Activated T-helper 1 cell treated with anti-CD3 and anti-CD28 coated beads, Interleukin-12 subunit alpha, Interleukin-12 subunit beta, Interleukin-2, Interleukin-4 antibody, amounts not matched to agents 30 ng/mL and 10 ng/mL and 1 ng/mL, durations not matched to agents 14 hours and 24 hours and 36 hours (primary cell): ENCODE data around the gene ZNF678. TPM values are rescaled to one million over a fixed set of nuclear protein-coding genes. Genes with fewer than 3 reads are reported as not detected.
"Not testable (repeated sequence)": the region's sequence is repeated elsewhere in the genome, so short reads cannot be mapped to it uniquely, and the experiment has no call there.

Experiments
- DNase-seq: peaks from one replicate; pipeline ENCODE4 v3.0.0; 2021; ENCODE audit warnings: low spot score
- H3K27ac Mint-ChIP-seq: one replicate; pipeline ENCODE4 v1.8.0; 2021; ENCODE audit warnings: mild to moderate bottlenecking, mixed read lengths
- H3K27me3 Mint-ChIP-seq: one replicate; pipeline ENCODE4 v1.8.0; 2022; ENCODE audit warnings: mild to moderate bottlenecking, moderate library complexity, mixed read lengths; ENCODE audit not compliant: insufficient read depth
- H3K36me3 Mint-ChIP-seq: one replicate; pipeline ENCODE4 v1.8.0; 2021; ENCODE audit warnings: low read depth, mixed read lengths
- H3K4me1 Mint-ChIP-seq: one replicate; pipeline ENCODE4 v1.8.0; 2021; ENCODE audit warnings: low read depth, mixed read lengths
- H3K4me3 Mint-ChIP-seq: one replicate; pipeline ENCODE4 v1.8.0; 2021; ENCODE audit warnings: mild to moderate bottlenecking, moderate library complexity, mixed read lengths
- H3K9me3 Mint-ChIP-seq: one replicate; pipeline ENCODE4 v1.8.0; 2021; ENCODE audit warnings: mixed read lengths
- intact Hi-C: fragments of 100-400 bp; cut with micrococcal nuclease; formaldehyde crosslinking; loops from one replicate; pipeline ENCODE4 v1.15.1; 2024
- total RNA-seq: library from RNA; stranded (reverse); gene quantifications from 2 replicates; pipeline ENCODE4 v1.2.3, GENCODE V29; 2022

Gene ZNF678
- total RNA-seq, 1 donor from 2014 or later, result 5.0 TPM

- no peak for DNase-seq
- intact Hi-C loops, result no loop called here
- Mint-ChIP-seq H3K27ac (no peak overlapping the region), H3K9me3 (peaks cover 66% of the 10 kb centered on the region), H3K36me3 (no peaks in the 10 kb centered on the region), H3K4me1 (no peaks in the 10 kb centered on the region), H3K27me3 (no peaks in the 10 kb centered on the region), H3K4me3 (no peak overlapping the region)
These were observed 69.0 kb downstream of the ZNF678 start for GRCh38 chr1:227632325-227632724.

DNA sequence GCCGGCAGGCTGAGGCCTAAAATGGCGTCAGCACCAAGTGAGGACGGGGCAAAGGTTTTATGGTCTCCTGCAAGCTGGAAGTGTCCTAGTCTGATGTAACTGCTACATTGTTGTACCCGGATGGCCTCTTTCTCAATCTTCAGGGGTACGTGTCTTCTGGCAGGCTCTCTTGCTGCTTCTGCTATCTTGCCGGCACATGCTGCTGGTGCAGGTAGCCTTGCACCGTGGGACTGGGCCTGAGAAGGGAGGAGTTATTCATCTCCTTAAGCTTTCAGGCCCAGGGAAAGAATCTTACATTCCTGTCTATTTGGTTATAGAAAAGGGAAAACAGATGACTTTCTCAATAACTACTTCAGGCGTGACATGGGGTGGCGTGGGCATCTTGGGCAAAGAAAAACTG, 72.2 kb downstream of the ZNF678 start:
- Mint-ChIP-seq H3K9me3 (peaks cover 57% of the 10 kb centered on the region), H3K27me3 (no peaks in the 10 kb centered on the region), H3K4me1 (no peaks in the 10 kb centered on the region), H3K27ac (no peak overlapping the region), H3K4me3 (no peak overlapping the region), H3K36me3 (peaks cover 5% of the 10 kb centered on the region)
- intact Hi-C loops, result no loop called here
- DNase-seq, result no peak

DNA sequence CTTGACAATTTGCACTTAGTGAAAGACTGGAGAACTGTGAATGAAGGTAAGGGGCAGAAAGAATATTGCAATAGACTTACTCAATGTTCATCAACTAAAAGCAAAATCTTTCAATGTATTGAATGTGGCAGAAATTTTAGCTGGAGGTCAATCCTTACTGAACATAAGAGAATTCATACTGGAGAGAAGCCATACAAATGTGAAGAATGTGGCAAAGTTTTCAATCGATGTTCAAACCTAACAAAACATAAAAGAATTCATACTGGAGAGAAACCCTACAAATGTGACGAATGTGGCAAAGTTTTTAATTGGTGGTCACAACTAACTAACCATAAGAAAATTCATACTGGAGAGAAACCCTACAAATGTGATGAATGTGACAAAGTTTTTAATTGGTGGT, 91.1 kb downstream of the ZNF678 start:
- DNase-seq, result no peak
- H3K4me3 Mint-ChIP-seq, result no peak overlapping the region
- H3K4me1 Mint-ChIP-seq, result no peaks in the 10 kb centered on the region
- intact Hi-C loops, result no loop called here
- no peaks in the 10 kb centered on the region for H3K27me3 Mint-ChIP-seq
- no peak overlapping the region for H3K27ac Mint-ChIP-seq
- H3K9me3 Mint-ChIP-seq, result peaks cover 73% of the 10 kb centered on the region
- peaks cover 18% of the 10 kb centered on the region for H3K36me3 Mint-ChIP-seq

DNA sequence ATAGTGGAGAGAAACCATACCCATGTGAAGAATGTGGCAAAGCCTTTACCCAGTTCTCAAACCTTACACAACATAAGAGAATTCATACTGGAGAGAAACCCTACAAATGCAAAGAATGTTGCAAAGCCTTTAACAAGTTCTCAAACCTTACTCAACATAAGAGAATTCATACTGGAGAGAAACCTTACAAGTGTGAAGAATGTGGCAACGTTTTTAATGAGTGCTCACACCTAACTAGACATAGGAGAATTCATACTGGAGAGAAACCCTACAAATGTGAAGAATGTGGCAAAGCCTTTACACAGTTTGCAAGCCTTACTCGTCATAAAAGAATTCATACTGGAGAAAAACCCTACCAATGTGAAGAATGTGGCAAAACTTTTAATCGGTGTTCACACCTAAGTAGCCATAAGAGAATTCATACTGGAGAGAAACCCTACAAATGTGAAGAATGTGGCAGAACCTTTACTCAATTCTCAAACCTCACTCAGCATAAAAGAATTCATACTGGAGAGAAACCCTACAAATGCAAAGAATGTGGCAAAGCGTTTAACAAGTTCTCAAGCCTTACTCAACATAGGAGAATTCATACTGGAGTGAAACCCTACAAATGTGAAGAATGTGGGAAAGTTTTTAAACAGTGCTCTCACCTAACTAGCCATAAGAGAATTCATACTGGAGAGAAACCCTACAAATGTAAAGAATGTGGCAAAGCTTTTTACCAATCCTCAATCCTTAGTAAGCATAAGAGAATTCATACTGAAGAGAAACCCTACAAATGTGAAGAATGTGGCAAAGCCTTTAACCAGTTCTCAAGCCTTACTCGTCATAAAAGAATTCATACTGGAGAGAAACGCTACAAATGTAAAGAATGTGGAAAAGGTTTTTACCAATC, 91.7 kb downstream of the ZNF678 start:
- no peak for DNase-seq
- H3K27ac Mint-ChIP-seq, result no peak overlapping the region
- intact Hi-C loops, result no loop called here
- peaks cover 18% of the 10 kb centered on the region for H3K36me3 Mint-ChIP-seq
- H3K27me3 Mint-ChIP-seq, result no peaks in the 10 kb centered on the region
- no peaks in the 10 kb centered on the region for H3K4me1 Mint-ChIP-seq
- H3K4me3 Mint-ChIP-seq, result no peak overlapping the region
- H3K9me3 Mint-ChIP-seq, result peaks cover 72% of the 10 kb centered on the region

DNA sequence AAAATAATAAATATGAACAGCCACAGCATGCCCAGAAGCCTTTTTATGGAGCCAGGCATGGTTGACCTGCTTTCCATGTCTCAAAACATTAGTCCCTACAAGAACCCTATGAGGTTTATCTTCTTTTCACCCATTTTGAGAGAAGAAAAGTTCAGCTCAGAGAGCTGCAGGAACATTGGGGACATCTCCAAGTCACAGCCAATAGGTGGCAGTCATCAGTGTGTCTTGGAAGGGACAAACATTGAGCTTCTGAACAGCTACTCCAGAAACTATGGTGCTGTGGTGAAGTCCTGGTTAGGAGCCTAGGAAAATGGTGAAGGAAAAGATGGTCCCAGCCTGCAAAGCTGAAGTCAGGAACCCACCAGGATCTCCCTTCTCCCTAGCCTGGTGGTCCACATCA, 98.1 kb downstream of the ZNF678 start:
- Mint-ChIP-seq H3K27ac (no peak overlapping the region), H3K27me3 (no peaks in the 10 kb centered on the region), H3K36me3 (no peaks in the 10 kb centered on the region), H3K9me3 (peaks cover 78% of the 10 kb centered on the region), H3K4me3 (no peak overlapping the region), H3K4me1 (no peaks in the 10 kb centered on the region)
- intact Hi-C loops, result no loop called here
- no peak for DNase-seq

- Mint-ChIP-seq H3K36me3 (no peaks in the 10 kb centered on the region), H3K27me3 (no peaks in the 10 kb centered on the region), H3K9me3 (peaks cover 78% of the 10 kb centered on the region), H3K27ac (no peak overlapping the region), H3K4me1 (no peaks in the 10 kb centered on the region), H3K4me3 (no peak overlapping the region)
- DNase-seq, result no peak
- intact Hi-C loops, result no loop called here
These were observed 99.6 kb downstream of the ZNF678 start for GRCh38 chr1:227662933-227663332.

DNA sequence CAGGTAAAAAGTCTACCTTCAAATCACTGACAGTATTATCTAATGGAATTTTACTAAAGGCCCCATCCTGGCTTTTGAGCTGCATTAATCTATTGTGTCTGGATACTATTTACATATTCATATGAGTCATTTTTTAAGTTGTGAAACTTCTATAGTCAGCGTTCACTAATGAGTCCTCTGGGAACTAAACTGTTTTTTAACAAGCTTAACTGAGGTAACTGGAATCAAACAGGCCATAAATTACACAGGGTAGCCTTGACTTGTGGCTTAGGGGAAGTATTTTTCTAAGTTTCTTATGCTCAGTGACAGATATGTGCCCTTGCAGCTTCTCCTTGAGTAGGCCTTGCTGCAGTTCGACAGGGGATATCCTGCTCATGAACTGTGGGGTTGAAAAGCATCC, 102.9 kb downstream of the ZNF678 start:
- no peak overlapping the region for H3K27ac Mint-ChIP-seq
- intact Hi-C loops, result no loop called here

GRCh38 chr1:227673441-227673840, 110.1 kb downstream of the ZNF678 start:
- Mint-ChIP-seq H3K4me1 (no peaks in the 10 kb centered on the region), H3K4me3 (no peak overlapping the region), H3K9me3 (peaks cover 54% of the 10 kb centered on the region), H3K27ac (no peak overlapping the region), H3K27me3 (no peaks in the 10 kb centered on the region), H3K36me3 (no peaks in the 10 kb centered on the region)
- no peak for DNase-seq
- intact Hi-C loops, result no loop called here

More for the DNA sequence above, 102.9 kb downstream of the ZNF678 start:
- H3K9me3 Mint-ChIP-seq, result peaks cover 73% of the 10 kb centered on the region
- H3K4me1 Mint-ChIP-seq, result no peaks in the 10 kb centered on the region
- H3K36me3 Mint-ChIP-seq, result no peaks in the 10 kb centered on the region
- DNase-seq, result no peak
- no peaks in the 10 kb centered on the region for H3K27me3 Mint-ChIP-seq
- no peak overlapping the region for H3K4me3 Mint-ChIP-seq

- H3K27ac Mint-ChIP-seq, result no peak overlapping the region
- H3K27me3 Mint-ChIP-seq, result no peaks in the 10 kb centered on the region
- H3K9me3 Mint-ChIP-seq, result peaks cover 52% of the 10 kb centered on the region
- H3K36me3 Mint-ChIP-seq, result no peaks in the 10 kb centered on the region
- intact Hi-C loops, result no loop called here
- no peak overlapping the region for H3K4me3 Mint-ChIP-seq
- DNase-seq, result no peak
- no peaks in the 10 kb centered on the region for H3K4me1 Mint-ChIP-seq
These were observed 122.5 kb downstream of the ZNF678 start for GRCh38 chr1:227685807-227686206.

DNA sequence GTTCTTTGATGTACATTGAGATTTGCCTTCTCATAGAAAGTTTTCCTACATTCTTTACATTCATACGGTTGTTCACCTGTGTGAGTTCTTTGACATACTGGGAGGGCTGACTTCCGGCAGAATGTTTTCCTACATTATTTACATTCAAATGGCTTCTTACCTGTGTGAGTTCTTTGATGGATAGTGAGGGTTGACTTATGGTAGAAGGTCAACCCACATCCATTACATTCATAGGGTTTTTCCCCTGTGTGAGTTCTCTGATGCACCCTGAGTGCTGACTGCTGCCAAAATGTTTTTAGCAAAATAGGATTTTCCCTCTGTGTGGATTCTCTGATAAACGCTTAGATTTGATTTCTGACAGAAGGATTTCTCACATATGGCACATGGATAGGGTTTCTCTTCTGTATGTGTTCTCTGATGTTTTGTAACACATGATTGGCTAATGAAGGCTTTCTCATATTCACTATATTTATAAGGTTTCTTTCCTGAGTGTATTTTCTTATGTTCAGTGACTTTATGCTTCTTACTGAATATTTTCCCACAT, 134.0 kb downstream of the ZNF678 start:
- H3K4me1 Mint-ChIP-seq, result no peaks in the 10 kb centered on the region
- no peaks in the 10 kb centered on the region for H3K36me3 Mint-ChIP-seq
- intact Hi-C loops, result no loop called here
- H3K4me3 Mint-ChIP-seq, result no peak overlapping the region
- DNase-seq, result no peak
- no peak overlapping the region for H3K27ac Mint-ChIP-seq
- peaks cover 40% of the 10 kb centered on the region for H3K9me3 Mint-ChIP-seq
- no peaks in the 10 kb centered on the region for H3K27me3 Mint-ChIP-seq

GRCh38 chr1:227701631-227702030, 138.3 kb downstream of the ZNF678 start:
- H3K27me3 Mint-ChIP-seq, H3K4me1 Mint-ChIP-seq, H3K27ac Mint-ChIP-seq, intact Hi-C loops, H3K36me3 Mint-ChIP-seq, H3K4me3 Mint-ChIP-seq, DNase-seq: not testable (repeated sequence)
- peaks cover 52% of the 10 kb centered on the region for H3K9me3 Mint-ChIP-seq

DNA sequence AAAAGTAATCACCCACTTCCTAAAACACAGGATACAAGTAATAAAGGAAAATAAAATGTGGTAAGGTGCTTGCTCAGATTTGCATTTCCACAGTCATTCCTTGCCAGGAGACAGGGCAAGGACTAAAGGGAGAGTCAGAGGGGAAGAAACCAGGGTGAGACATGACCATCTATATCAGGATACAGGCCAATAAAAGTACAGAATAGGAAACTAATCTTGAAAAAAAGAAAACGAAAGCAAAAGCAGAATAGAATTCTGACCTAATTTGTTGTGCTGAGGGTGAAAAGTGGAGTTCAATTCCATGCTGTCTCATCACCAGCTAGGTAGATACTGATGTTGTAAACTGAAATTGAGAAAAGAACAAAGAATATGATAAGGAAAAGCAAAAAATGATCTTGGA, 144.5 kb downstream of the ZNF678 start:
- Mint-ChIP-seq H3K4me1 (peaks cover 9% of the 10 kb centered on the region), H3K9me3 (peaks cover 41% of the 10 kb centered on the region), H3K4me3 (no peak overlapping the region), H3K27ac (peak overlapping the region; percentile 21), H3K27me3 (no peaks in the 10 kb centered on the region), H3K36me3 (peaks cover 3% of the 10 kb centered on the region)
- DNase-seq, result no peak
- intact Hi-C loops, result no loop called here

DNA sequence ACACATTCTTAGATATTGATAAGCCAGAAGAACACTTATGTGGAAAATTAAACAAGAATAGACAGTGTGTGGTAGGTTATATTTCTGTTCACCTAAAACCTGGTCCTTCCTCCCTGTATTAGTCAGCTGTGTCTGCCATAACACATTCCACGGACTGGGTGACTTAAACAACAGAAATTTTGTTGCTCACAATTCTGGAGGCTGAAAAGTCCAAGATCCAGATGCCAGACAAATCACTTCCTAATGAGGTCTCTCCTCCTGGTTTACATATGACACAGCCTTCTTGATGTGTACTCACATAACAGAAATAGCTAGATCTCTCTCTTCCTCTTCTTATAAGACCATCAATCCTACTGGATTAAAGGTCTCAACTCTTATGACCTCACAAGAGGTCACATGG, 146.1 kb downstream of the ZNF678 start:
- Mint-ChIP-seq H3K4me1 (peaks cover 9% of the 10 kb centered on the region), H3K27ac (no peak overlapping the region), H3K36me3 (peaks cover 3% of the 10 kb centered on the region), H3K9me3 (peaks cover 33% of the 10 kb centered on the region), H3K27me3 (no peaks in the 10 kb centered on the region), H3K4me3 (no peak overlapping the region)
- DNase-seq, result no peak
- intact Hi-C loops, result no loop called here
